B cell (primary cell): ENCODE measurements around the gene CTAGE4.
"Not testable (repeated sequence)": the region's sequence is repeated elsewhere in the genome, so short reads cannot be mapped to it uniquely, and the experiment has no call there.

Experiments
- CTCF ChIP-seq: fragments of 200-600 bp; IDR thresholded peaks from one replicate; pipeline ENCODE4 v1.8.0; 2022; ENCODE audit warnings: antibody characterized with exemption, mild to moderate bottlenecking
- EZH2 ChIP-seq: IDR thresholded peaks from 2 replicates; pipeline ENCODE4 v1.6.1; 2012; ENCODE audit warnings: borderline replicate concordance, low read depth, mild to moderate bottlenecking, moderate library complexity, low read length; ENCODE audit not compliant: insufficient read depth, poor library complexity, severe bottlenecking

GRCh38 chr7:144188578-144189171 lies 5.4 kb downstream of the CTAGE4 start:
- TF ChIP-seq CTCF, EZH2: not testable (repeated sequence)
